ENCODE measurements around the gene SNRPA1. TPM values are rescaled to one million over a fixed set of nuclear protein-coding genes. Genes with fewer than 3 reads are reported as not detected.

Gene SNRPA1
- total RNA-seq, 1 donor, result 17.5 TPM

DNA sequence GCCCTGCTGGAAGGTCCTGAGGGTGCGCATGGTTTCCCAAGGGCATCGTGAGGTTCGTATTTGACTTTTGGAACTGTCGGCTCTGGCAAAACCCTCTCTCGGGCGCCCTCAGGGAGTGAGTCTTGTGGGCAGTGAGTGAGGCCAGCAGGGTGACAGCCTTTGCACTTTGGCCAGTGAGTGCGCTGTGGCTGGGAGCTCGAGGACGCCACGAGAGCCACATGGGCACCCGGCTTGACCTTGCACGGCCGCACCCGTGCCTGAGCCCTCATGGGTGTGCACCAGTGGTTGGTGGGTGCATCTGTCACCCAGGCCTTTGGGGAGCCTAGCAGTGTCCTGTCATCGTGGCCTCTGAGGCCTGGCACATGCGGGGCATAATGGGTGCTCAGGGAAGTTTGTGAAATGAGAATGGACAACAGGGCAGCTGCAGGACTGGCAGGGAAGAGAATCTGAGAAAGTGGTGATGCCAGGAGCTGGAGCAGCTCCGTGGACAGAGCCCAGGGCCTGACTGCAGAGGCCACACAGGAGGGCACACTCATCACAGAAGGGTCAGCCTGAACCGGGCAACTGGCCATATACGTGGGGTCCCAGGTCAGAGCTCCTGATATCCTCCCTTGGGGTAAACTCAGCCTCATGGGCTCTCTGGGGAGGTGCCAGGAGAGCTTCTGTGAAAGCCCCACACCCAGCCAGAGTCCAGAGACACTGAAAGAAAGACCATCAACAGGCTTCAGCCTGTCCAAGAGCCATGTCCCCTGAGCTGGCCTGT, 30.4 kb upstream of the SNRPA1 start:
- DNase-seq (ENCODE audit: low read depth), result no peak
- H3K4me3 ChIP-seq (ENCODE audit: low read depth, low read length), result no peak overlapping the region
- TF ChIP-seq, protein P1, sequence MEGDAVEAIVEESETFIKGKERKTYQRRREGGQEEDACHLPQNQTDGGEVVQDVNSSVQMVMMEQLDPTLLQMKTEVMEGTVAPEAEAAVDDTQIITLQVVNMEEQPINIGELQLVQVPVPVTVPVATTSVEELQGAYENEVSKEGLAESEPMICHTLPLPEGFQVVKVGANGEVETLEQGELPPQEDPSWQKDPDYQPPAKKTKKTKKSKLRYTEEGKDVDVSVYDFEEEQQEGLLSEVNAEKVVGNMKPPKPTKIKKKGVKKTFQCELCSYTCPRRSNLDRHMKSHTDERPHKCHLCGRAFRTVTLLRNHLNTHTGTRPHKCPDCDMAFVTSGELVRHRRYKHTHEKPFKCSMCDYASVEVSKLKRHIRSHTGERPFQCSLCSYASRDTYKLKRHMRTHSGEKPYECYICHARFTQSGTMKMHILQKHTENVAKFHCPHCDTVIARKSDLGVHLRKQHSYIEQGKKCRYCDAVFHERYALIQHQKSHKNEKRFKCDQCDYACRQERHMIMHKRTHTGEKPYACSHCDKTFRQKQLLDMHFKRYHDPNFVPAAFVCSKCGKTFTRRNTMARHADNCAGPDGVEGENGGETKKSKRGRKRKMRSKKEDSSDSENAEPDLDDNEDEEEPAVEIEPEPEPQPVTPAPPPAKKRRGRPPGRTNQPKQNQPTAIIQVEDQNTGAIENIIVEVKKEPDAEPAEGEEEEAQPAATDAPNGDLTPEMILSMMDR (IDR thresholded peaks at IDR 0.05; ENCODE audit: insufficient read depth, low read length), result no peak

DNA sequence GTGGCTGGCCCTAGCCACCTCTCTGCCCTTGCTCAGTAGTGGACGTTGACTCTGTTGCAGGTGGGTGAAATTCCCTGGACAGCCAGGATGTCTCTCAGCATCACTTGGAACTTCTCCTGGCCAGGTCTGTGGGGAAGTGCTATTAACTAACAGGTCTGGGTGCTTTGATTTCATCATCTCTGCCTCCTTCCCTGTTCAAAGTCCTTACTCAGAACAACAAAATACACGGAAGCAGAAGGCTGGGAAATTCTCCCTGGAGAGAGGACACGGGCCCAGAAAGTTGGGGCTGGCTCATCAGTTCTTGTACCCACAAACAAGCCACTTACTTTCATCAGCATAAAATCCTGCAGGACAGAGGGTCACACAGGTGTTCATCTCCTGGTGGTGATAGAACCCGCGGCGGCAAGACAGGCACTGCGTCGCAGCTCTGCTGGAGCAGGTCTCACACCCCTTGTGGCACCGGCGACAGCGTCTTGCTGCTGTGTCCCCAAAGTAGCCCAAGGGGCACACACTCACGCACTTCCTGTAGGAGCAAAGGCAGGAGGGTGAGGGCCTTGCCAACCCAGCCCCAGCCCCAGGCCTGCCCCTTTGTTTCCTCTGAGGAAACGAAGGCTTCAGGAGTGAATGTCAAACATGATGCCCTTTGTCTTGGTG, 29.6 kb upstream of the SNRPA1 start:
- TF ChIP-seq, protein P1 (IDR thresholded peaks at IDR 0.05; ENCODE audit: insufficient read depth, low read length), result no peak
- no peak overlapping the region for H3K4me3 ChIP-seq (ENCODE audit: low read depth, low read length)
- no peak for DNase-seq (ENCODE audit: low read depth)

DNA sequence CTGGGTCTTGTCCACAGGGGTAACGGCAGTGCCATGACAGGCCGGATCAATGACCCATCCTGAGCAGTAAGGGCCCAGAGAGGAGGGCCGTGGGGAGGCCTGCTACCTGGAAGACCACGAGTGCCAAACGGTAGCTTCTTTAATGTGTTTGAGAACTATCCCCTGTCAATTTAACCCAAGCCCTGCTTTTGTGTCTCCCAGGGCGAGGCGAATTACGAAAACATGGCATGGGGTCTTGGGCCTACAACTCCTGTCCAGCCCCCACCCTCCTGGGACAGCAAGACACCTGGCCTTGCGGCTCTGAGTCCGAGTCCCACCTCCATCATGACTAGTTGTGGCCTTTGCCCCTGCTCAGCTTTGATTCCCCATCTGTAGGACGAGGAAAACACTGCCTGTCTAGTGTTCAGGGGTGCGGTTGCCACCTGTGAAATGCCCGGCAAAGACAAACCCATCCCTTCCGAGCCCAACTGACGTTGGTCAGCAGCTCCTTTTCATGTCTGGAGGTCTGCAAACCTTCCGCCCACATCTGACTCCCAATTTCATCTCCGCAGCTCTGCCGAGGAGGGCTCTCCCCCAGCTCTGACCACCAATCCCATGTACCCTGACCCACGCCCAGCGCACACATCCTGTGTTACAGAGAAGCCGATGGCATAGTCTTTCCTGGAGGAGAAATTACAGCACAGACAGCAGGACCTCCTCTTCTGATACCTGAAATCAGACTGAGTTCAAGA, 28.9 kb upstream of the SNRPA1 start:
- no peak for DNase-seq (ENCODE audit: low read depth)
- TF ChIP-seq, protein P1 (IDR thresholded peaks at IDR 0.05; ENCODE audit: insufficient read depth, low read length), result no peak
- no peak overlapping the region for H3K4me3 ChIP-seq (ENCODE audit: low read depth, low read length)

DNA sequence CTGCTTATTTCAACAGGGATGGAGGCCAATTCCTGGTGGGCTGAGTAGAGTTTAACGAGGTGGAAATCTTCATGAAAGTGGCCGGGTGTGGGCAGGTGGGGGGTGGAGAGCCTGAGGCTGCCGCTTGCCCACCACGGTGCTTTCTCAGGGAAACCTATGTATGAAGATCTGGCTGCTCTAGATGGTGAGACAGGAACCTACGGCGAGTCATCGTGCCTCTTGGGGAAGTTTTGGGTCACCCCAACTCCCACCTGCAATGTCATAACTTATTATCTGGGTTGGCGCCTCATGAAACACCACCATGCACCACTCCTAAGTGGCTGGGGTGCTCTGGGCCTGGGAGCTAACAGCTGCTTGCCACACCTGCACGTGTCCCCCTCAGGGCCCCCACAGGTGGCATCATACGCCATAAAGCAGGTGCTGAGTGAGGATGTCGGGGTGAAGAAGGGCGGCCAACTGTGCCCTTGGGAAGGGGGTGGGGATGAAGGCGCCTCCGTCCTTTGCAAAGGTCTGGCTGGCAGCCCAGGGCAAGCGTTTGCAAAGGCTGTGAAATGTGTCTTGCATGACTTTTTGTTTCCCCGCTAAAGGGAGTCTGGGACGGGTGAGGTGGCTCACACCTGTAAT, 27.9 kb upstream of the SNRPA1 start:
- TF ChIP-seq, protein P1 (IDR thresholded peaks at IDR 0.05; ENCODE audit: insufficient read depth, low read length), result no peak
- no peak for DNase-seq (ENCODE audit: low read depth)
- no peak overlapping the region for H3K4me3 ChIP-seq (ENCODE audit: low read depth, low read length)

DNA sequence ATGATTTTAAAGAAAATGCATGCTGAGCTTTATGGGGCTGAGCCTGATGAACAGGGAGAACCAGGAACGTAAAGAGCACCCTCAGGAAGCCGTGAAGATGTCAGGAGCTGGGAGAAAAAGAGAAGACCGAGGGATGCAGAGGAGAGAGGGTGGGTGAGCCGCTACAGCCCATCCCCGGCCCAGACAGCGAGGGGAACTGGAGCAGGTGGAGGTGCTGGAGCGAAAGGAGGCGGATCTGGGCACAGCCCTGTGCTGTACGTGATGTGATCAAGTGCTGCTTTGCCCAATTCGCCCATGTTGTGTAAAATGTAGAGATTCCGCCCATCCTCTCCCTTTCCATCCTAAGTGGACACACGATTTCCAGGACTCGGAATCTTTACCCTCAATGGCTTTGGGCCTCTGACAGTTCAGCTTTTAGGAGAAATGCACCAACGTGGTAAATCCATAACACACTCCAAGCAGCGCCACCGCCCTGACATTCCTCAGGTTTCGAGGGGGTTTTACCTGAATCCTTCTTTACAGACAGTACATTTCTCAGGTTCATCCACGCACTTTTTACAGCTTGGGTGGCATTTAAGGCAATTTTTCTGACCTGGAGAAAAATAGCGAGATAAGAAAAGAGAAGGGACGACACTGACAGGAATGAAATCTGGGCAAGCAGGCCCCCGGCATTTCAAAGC, 27.1 kb upstream of the SNRPA1 start:
- H3K4me3 ChIP-seq (ENCODE audit: low read depth, low read length), result no peak overlapping the region
- no peak for DNase-seq (ENCODE audit: low read depth)
- TF ChIP-seq, protein P1 (IDR thresholded peaks at IDR 0.05; ENCODE audit: insufficient read depth, low read length), result no peak

DNA sequence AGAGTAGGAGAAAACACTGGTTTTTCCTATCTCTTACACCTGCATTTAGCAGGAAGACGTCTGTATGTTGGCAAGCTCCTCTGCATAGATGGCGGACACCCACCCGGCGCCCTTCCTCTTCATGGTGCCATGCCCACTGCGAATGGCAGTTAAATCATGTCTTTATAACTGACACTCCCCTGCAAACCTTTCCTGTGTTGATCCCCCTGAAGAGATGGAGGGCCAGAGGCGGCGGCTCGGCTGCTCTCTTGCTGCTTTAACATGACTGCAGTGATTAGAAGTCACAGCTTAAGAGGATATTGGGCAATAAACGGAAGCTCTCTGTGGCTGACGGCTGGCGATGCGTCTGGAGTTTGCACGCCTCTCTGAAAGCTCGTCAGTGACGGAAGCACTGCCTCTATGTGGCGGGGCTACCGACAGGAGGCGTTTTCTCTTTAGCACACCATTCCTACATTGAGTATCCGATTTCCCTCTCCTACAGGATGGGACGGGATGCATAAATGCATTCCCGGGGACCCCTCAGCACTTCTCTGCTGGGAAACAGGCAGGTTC, 25.5 kb upstream of the SNRPA1 start:
- DNase-seq (ENCODE audit: low read depth), result no peak
- TF ChIP-seq, protein P1 (IDR thresholded peaks at IDR 0.05; ENCODE audit: insufficient read depth, low read length), result no peak
- no peak overlapping the region for H3K4me3 ChIP-seq (ENCODE audit: low read depth, low read length)

Data from fibroblast of the aortic adventitia (primary cell).